ENCODE results near the gene RNFT2. TPM values are rescaled to one million over a fixed set of nuclear protein-coding genes. Genes with fewer than 3 reads are reported as not detected.

Gene RNFT2
- total and polyA plus RNA-seq, 12 donors = 0.46 to 2.2 (median 1.6) TPM

DNA sequence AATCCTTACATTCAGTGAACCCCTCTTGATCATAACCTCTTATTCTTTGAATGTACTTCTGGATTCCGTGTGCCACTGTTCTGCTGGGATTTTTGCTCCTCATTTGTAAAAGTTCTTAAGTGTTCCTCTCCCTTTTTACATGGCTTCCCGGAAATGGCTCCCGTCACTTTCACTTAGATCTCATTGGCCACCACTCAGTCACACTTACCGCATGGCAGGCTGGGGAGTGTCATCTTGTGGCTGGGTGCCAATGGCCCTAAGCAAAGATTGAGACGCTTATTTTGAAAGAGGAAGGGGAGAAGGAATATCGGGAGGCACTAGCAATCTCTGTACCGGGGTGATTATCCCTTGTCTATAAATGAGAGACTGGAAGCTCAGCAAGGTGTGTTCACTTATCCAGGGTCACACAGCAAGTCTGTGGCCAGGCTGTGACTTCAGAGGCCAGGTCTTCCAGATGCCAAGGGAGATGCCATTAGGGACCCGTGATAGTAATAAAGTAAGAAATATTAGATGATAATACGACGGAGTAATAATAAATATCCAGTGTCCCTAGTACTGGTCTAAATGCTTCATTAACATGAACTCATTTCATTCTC is 68.8 kb downstream of the RNFT2 start:
- Histone ChIP-seq H3K27me3 (no peaks in the 10 kb centered on the region), H3K9me3 (no peaks in the 10 kb centered on the region), H3K4me3 (no peak overlapping the region), H3K36me3 (no peaks in the 10 kb centered on the region), H3K4me1 (no peaks in the 10 kb centered on the region), H3K27ac (no peak overlapping the region)
- WGBS, 2 donors = 72 to 78% methylated on average over 10 of the region's 10 CpGs
- ATAC-seq (no peak), DNase-seq (no peak)
- TF ChIP-seq, protein P1, sequence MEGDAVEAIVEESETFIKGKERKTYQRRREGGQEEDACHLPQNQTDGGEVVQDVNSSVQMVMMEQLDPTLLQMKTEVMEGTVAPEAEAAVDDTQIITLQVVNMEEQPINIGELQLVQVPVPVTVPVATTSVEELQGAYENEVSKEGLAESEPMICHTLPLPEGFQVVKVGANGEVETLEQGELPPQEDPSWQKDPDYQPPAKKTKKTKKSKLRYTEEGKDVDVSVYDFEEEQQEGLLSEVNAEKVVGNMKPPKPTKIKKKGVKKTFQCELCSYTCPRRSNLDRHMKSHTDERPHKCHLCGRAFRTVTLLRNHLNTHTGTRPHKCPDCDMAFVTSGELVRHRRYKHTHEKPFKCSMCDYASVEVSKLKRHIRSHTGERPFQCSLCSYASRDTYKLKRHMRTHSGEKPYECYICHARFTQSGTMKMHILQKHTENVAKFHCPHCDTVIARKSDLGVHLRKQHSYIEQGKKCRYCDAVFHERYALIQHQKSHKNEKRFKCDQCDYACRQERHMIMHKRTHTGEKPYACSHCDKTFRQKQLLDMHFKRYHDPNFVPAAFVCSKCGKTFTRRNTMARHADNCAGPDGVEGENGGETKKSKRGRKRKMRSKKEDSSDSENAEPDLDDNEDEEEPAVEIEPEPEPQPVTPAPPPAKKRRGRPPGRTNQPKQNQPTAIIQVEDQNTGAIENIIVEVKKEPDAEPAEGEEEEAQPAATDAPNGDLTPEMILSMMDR (IDR thresholded peaks at IDR 0.05) = no peak
- intact Hi-C loops (cut with DNase I) = no loop called here

DNA sequence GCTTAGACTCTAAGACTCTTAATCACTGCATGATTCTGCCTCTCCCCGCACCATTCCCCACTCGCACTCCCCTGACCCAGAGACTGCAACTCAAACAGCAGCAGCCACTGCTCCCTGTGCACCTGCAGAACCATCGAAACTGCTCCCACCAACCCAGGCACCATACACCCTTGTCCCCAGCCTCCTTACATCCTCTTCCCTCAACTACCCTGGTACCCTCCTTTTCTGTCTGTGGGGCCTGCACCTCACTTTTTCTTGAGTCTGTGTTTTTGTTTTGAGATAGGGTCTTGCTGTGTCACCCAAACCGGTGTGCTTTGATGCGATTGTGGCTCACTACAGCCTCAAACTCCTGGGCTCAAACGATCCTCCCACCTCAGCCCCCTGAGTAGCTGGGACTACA is 69.4 kb downstream of the RNFT2 start:
- no peaks in the 10 kb centered on the region for H3K9me3 ChIP-seq
- intact Hi-C loops (cut with DNase I) = no loop called here
- 93 to 94% methylated on average over 6 of the region's 6 CpGs for WGBS, 2 donors
- H3K4me3 ChIP-seq = no peak overlapping the region
- no peaks in the 10 kb centered on the region for H3K36me3 ChIP-seq
- no peak for DNase-seq
- no peaks in the 10 kb centered on the region for H3K4me1 ChIP-seq
- no peak overlapping the region for H3K27ac ChIP-seq
- TF ChIP-seq, protein P1 (IDR thresholded peaks at IDR 0.05) = no peak
- ATAC-seq = no peak
- H3K27me3 ChIP-seq = no peaks in the 10 kb centered on the region

DNA sequence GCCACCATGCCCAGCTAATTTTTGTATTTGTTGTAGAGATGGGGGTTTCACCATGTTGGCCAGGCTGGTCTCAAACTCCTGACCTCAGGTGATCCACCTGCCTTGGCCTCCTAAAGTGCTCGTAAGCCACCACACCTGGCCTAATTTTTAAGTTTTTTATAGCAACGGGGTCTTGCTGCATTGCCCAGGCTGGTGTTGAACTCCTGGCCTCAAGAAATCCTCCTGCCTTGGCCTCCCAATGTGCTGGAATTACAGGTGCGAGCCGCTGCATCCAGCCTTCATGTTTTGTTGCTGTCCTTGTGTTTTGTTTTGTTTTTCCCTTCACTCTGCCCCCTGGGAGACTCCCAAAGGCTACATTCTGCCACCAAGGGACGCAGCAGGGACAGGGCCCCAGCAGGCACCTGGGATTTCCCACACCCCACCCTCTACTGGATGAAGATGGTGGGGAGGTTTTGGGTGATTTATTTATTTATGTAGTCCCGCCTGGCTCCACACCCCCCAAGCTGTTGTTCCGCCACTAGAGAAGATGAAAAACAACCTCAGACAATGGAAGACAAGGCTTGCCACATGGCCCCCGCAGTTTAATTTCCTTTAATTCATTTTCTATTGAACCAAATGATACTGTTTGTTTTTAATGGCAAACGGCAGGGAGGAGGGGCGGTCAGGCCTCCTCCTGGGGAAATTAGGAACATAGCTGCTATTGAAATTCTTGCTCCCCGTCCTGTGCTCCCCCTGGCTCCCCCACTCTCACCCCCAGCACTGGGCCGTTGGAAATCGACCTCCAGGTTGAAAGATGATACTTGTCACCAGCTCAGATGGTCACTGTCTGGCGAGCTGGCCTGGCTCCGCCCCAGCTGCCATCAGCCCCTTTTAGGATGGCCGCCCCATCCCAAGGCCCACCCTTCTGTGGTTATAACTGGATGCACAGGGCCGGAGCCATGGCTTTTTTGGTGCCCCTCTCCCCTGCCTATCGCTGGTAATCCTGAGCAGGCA is 70.3 kb downstream of the RNFT2 start:
- intact Hi-C loops (cut with DNase I) = no loop called here
- DNase-seq (no peak), ATAC-seq (no peak)
- no peak overlapping the region for H3K4me3 ChIP-seq
- H3K4me1 ChIP-seq = no peaks in the 10 kb centered on the region
- no peaks in the 10 kb centered on the region for H3K9me3 ChIP-seq
- H3K27me3 ChIP-seq = no peaks in the 10 kb centered on the region
- TF ChIP-seq, protein P1 (IDR thresholded peaks at IDR 0.05) = no peak
- WGBS, 2 donors = 80 to 82% methylated on average over 18 of the region's 18 CpGs
- no peak overlapping the region for H3K27ac ChIP-seq
- H3K36me3 ChIP-seq = no peaks in the 10 kb centered on the region

DNA sequence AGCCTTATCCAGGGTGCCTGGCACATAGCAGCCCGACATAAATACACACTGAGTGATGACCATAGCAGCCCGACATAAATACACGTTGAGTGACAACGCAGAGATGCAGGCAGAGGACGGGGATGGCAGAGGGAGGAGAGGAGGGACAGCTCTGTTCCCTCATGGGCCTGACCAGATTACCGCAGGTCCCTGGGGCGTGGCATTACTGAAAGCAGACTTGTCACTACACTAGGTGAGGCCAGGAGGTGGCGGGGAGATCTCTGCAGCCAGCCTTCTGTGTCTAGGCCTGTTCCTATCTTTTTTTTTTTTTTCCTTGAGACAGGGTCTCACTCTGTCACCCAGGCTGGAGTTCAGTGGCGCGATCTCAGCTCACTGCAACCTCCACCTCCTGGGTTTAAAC is 74.1 kb downstream of the RNFT2 start:
- ATAC-seq = no peak
- H3K9me3 ChIP-seq = no peaks in the 10 kb centered on the region
- H3K4me3 ChIP-seq = no peak overlapping the region
- H3K4me1 ChIP-seq = no peaks in the 10 kb centered on the region
- TF ChIP-seq, protein P1 (IDR thresholded peaks at IDR 0.05) = no peak
- H3K36me3 ChIP-seq = no peaks in the 10 kb centered on the region
- H3K27me3 ChIP-seq = no peaks in the 10 kb centered on the region
- WGBS, 2 donors = 85 to 88% methylated on average over 10 of the region's 10 CpGs
- no peak overlapping the region for H3K27ac ChIP-seq
- intact Hi-C loops (cut with DNase I) = loop anchor here in 1 of 10 donors (10.0 kb wide), 1 partner anchor 77 kb away; the partner anchor contains the start of genes RNFT2 and SPRING1
- DNase-seq = no peak

Data from heart right ventricle (tissue), 16 donors.